Endothelial cell of umbilical vein (primary cell): ENCODE measurements around the gene CCL7. TPM values are rescaled to one million over a fixed set of nuclear protein-coding genes. Genes with fewer than 3 reads are reported as not detected.

Experiments
- BruUV-seq: library from RNA; stranded (reverse); fragments of 400-500 nt; replicated peaks from 2 replicates; lab custom pipeline; 2021; lab: Mats Ljungman, UMichigan
- CTCF ChIA-PET: fragments of 300-600, 350-600 bp; sonication (Branson Sonifier 250); formaldehyde crosslinking; loops from one replicate; lab custom pipeline; 2021; ENCODE audit warnings: antibody characterized with exemption, inconsistent platforms; lab: Charles Lee
- POLR2A ChIA-PET: fragments of 300-600, 350-600 bp; sonication (Branson Sonifier 250); formaldehyde crosslinking; loops from one replicate; lab custom pipeline; 2021; ENCODE audit warnings: antibody characterized with exemption, inconsistent platforms; lab: Charles Lee
- DNase-seq: peaks from one replicate; pipeline ENCODE4 v3.0.0-alpha.2; 2011; ENCODE audit warnings: low read depth, low spot score
- FAIRE-seq: peaks from 2 replicates; lab custom pipeline; 2011; peaks lifted over from hg19 to GRCh38; lab: Jason Lieb, UNC
- H2AFZ ChIP-seq: 2 replicates; pipeline ENCODE4 v1.6.0; 2012; ENCODE audit warnings: low read depth, low read length, control low read depth, inconsistent platforms
- H3K27ac ChIP-seq: 2 replicates; pipeline ENCODE4 v1.5.1; 2011; ENCODE audit warnings: low read depth, mild to moderate bottlenecking, control low read depth, low read length, moderate library complexity; ENCODE audit not compliant: insufficient read depth
- H3K27me3 ChIP-seq, 2 experiments: 2 replicates each; pipeline versions ENCODE4 v1.6.0 to v1.6.1; 2011; ENCODE audit warnings: low read length in 2 of 2, mixed read lengths in 1 of 2; ENCODE audit not compliant: control insufficient read depth in 2 of 2, insufficient read depth in 2 of 2
- H3K36me3 ChIP-seq, 2 experiments: 2 replicates in 1 of 2; 3 replicates in 1 of 2; pipeline ENCODE4 v1.5.1; 2011; ENCODE audit warnings: low read length in 2 of 2, mild to moderate bottlenecking in 1 of 2, moderate library complexity in 1 of 2; ENCODE audit not compliant: control insufficient read depth in 2 of 2, insufficient read depth in 2 of 2; ENCODE audit errors: extremely low read depth in 1 of 2
- H3K4me1 ChIP-seq: 3 replicates; pipeline ENCODE4 v1.5.1; 2011; ENCODE audit warnings: mild to moderate bottlenecking, low read length; ENCODE audit not compliant: control insufficient read depth, insufficient read depth; ENCODE audit errors: extremely low read depth
- H3K4me2 ChIP-seq: 2 replicates; pipeline ENCODE4 v1.6.1; 2011; ENCODE audit warnings: low read length, control low read depth, mixed read lengths; ENCODE audit not compliant: insufficient read depth
- H3K4me3 ChIP-seq, 3 experiments: fragments of 200-600 bp in 1 of 3; sonication (generic), shearing (Covaris generic) in 1 of 3; replicated peaks in 1 of 3; 2 replicates each; pipeline ENCODE4 v1.5.1; 2011 to 2016; ENCODE audit warnings: control low read depth in 3 of 3, low read length in 3 of 3, mild to moderate bottlenecking in 2 of 3, inconsistent platforms in 1 of 3, low read depth in 1 of 3, moderate library complexity in 1 of 3; ENCODE audit not compliant: insufficient read depth in 1 of 3
- H3K79me2 ChIP-seq: 2 replicates; pipeline ENCODE4 v1.6.0; 2012; ENCODE audit warnings: low read length, inconsistent platforms; ENCODE audit not compliant: control insufficient read depth, insufficient read depth
- H3K9ac ChIP-seq: replicated peaks from 2 replicates; pipeline ENCODE3; 2011; ENCODE audit warnings: low read length, control low read depth; ENCODE audit not compliant: insufficient read depth; ENCODE audit errors: extremely low read depth
- H3K9me1 ChIP-seq: replicated peaks from 3 replicates; pipeline ENCODE4 v1.6.0; 2011; ENCODE audit warnings: mild to moderate bottlenecking, low read length; ENCODE audit not compliant: control insufficient read depth, insufficient read depth; ENCODE audit errors: extremely low read depth
- H3K9me3 ChIP-seq: replicated peaks from 2 replicates; pipeline ENCODE4 v1.5.1; 2012; ENCODE audit warnings: low read length, inconsistent platforms; ENCODE audit not compliant: control insufficient read depth, insufficient read depth
- H4K20me1 ChIP-seq: replicated peaks from 2 replicates; pipeline ENCODE3; 2011; ENCODE audit warnings: mild to moderate bottlenecking, low read length; ENCODE audit not compliant: control insufficient read depth, insufficient read depth; ENCODE audit errors: extremely low read depth
- CTCF ChIP-seq, 2 donors: IDR thresholded peaks; 1 replicate in 1 of 2; 2 replicates in 1 of 2; pipeline ENCODE4 v1.5.1; 2011; ENCODE audit warnings: low read length in 2 of 2, mild to moderate bottlenecking in 2 of 2, moderate library complexity in 2 of 2, control low read depth in 1 of 2, inconsistent platforms in 1 of 2, low read depth in 1 of 2; ENCODE audit not compliant: insufficient read depth in 1 of 2; ENCODE audit errors: extremely low read depth in 1 of 2
- EZH2 ChIP-seq: IDR thresholded peaks from 2 replicates; pipeline ENCODE4 v1.6.1; 2012; ENCODE audit warnings: borderline replicate concordance, low read depth, mild to moderate bottlenecking, moderate library complexity, low read length, inconsistent platforms; ENCODE audit not compliant: severe bottlenecking
- FOS ChIP-seq: IDR thresholded peaks from 2 replicates; pipeline ENCODE4 v1.6.1; 2011; ENCODE audit warnings: mild to moderate bottlenecking, low read length, moderate library complexity, borderline replicate concordance; ENCODE audit not compliant: insufficient read depth
- GATA2 ChIP-seq: IDR thresholded peaks from 2 replicates; pipeline ENCODE4 v1.7.0; 2011; ENCODE audit warnings: low read depth, mild to moderate bottlenecking, moderate library complexity, mixed read lengths, low read length; ENCODE audit not compliant: insufficient read length, insufficient read depth
- JUN ChIP-seq: IDR thresholded peaks from 2 replicates; pipeline ENCODE4 v1.6.1; 2011; ENCODE audit warnings: borderline replicate concordance, low read depth; ENCODE audit not compliant: insufficient read length, insufficient read depth
- MAX ChIP-seq: IDR thresholded peaks from 2 replicates; pipeline ENCODE4 v1.6.1; 2011; ENCODE audit not compliant: insufficient read depth, insufficient read length
- MYC ChIP-seq: IDR thresholded peaks from one replicate; pipeline ENCODE4 v1.6.1; 2011; ENCODE audit warnings: mild to moderate bottlenecking, low read depth, low read length
- POLR2A ChIP-seq: IDR thresholded peaks from 2 replicates; pipeline ENCODE4 v1.6.1; 2012; ENCODE audit warnings: low read depth, mild to moderate bottlenecking, control low read depth, low read length
- POLR2AphosphoS5 ChIP-seq: IDR thresholded peaks from 2 replicates; pipeline ENCODE4 v1.6.1; 2012; ENCODE audit warnings: low read depth, mild to moderate bottlenecking, control low read depth, low read length, moderate library complexity; ENCODE audit not compliant: insufficient read depth
- dilution Hi-C: fragments of 300-500 bp; cut with MboI; formaldehyde crosslinking; loops from one replicate; pipeline ENCODE4 v1.15.0; 2019; ENCODE audit warnings: low sequenced_read_pairs; ENCODE audit not compliant: extremely low pct_ligation_motif_present
- intact Hi-C: fragments of 100-400 bp; cut with micrococcal nuclease; formaldehyde crosslinking; loops from one replicate; pipeline ENCODE4 v1.10.0; 2022
- polyA plus RNA-seq, 4 experiments: library from polyadenylated mRNA; depleted of rRNA in 3 of 4; stranded (reverse) in 3 of 4; unstranded in 1 of 4; fragments of >200 nt; gene quantifications; 2 replicates each; pipeline versions ENCODE4 v1.2.1 to v1.2.3, GENCODE V29; 2011 to 2012; ENCODE audit warnings: missing spikeins in 1 of 4
- total RNA-seq: library from RNA; stranded (reverse); gene quantifications from 2 replicates; pipeline ENCODE4 v1.2.3, GENCODE V29; 2021

Gene CCL7
- total and polyA plus RNA-seq, 2 donors (not counting 3 experiments of a cell fraction or from before 2014, with no cell fraction given), result 0.25 TPM; not detected in 1

- no peak for FAIRE-seq
- CTCF ChIA-PET, result interaction anchor here (0.7 to 2.1 kb wide), 2 partner anchors 15 to 101 kb away, joined by 3 to 5 read pairs; no protein-coding TSS in a partner anchor
- dilution Hi-C loops, result no loop called here
These were observed 9.2 kb upstream of the CCL7 start for GRCh38 chr17:34260861-34261260.

More at GRCh38 chr17:34260861-34261260, 9.2 kb upstream of the CCL7 start:
- H4K20me1 ChIP-seq, result no peaks in the 10 kb centered on the region
- H3K9ac ChIP-seq, result no peak overlapping the region
- no peak overlapping the region for H3K4me3 ChIP-seq
- TF ChIP-seq EZH2 (no peak), POLR2AphosphoS5 (no peak), FOS (no peak), MYC (no peak), MAX (no peak), POLR2A (no peak), JUN (no peak), CTCF (IDR thresholded peaks at IDR 0.05; ENCODE audit: extremely low read depth in 1 of 2, insufficient read depth in 1 of 2, low read depth in 1 of 2, low read length in 2 of 2) (no peak), GATA2 (no peak)
- intact Hi-C loops, result no loop called here
- no peaks in the 10 kb centered on the region for H3K79me2 ChIP-seq
- H3K4me2 ChIP-seq, result no peak overlapping the region
- H3K9me3 ChIP-seq, result no peaks in the 10 kb centered on the region
- H3K27me3 ChIP-seq, result peaks cover 0 to 3% of the 10 kb centered on the region in 2 experiments
- no peaks in the 10 kb centered on the region for H3K9me1 ChIP-seq
- no peak overlapping the region for H3K27ac ChIP-seq
- peaks cover 0 to 4% of the 10 kb centered on the region in 2 experiments for H3K36me3 ChIP-seq
- POLR2A ChIA-PET, result no interaction called here
- H2AFZ ChIP-seq, result no peak overlapping the region
- no peak for DNase-seq
- BruUV-seq, result no TSS peak
- peaks cover 21% of the 10 kb centered on the region for H3K4me1 ChIP-seq
